Measurements from ENCODE around the gene IDI1. TPM values are rescaled to one million over a fixed set of nuclear protein-coding genes. Genes with fewer than 3 reads are reported as not detected.

Gene IDI1
- 75.8 and 79.8 TPM in 2 replicates for total RNA-seq

DNA sequence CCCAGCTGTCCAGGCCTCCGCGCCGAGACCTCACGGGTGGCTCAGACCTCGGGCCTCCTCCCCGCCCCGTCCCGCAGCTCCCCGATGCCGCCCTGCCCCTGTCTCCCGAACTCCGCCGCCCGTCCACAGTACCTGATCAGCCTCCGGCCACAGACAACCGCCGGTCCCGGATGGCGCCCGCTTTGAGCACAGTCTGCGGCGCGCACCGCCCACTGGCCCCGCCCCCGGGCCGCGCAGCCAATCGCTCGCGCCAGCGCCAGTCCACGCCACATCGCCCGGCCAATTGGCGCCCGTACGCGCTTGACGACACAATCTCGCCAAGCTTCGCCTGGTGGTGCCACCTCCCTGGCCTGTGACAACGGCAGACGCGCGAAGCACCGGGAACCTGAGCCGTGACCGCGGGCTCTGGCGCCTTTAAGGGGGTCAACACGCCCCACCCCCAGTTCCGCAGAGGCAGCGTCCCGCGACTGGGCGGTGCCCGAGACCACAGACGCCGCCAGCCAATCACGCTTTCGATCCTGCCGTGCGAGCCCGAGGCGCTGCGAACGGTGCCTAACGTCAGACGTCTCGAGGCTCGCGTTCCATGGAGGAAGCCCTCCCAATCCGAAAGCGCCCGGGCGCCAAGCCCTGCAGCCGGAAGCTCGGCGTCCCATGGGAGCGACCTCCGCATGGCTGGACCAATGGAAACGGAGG lies at the start of gene IDI1:
Gene IDI1, minus strand, starts transcription at position 388 of the 693 bp plus-strand sequence. Its CDS starts 116 bp downstream, at position 272.
- H3K4me3 Mint-ChIP-seq = peak within 1 kb of the TSS; percentile 94
- intact Hi-C loops (cut with micrococcal nuclease) = loop anchor here (1.0 to 10.0 kb wide), 6 partner anchors 7 to 732 kb away; partner anchors contain the start of genes GTPBP4, LARP4B and WDR37
- peaks cover 67% of the 10 kb centered on the region for H3K36me3 Mint-ChIP-seq (ENCODE audit: low read depth)
- TF ChIP-seq, protein P1, sequence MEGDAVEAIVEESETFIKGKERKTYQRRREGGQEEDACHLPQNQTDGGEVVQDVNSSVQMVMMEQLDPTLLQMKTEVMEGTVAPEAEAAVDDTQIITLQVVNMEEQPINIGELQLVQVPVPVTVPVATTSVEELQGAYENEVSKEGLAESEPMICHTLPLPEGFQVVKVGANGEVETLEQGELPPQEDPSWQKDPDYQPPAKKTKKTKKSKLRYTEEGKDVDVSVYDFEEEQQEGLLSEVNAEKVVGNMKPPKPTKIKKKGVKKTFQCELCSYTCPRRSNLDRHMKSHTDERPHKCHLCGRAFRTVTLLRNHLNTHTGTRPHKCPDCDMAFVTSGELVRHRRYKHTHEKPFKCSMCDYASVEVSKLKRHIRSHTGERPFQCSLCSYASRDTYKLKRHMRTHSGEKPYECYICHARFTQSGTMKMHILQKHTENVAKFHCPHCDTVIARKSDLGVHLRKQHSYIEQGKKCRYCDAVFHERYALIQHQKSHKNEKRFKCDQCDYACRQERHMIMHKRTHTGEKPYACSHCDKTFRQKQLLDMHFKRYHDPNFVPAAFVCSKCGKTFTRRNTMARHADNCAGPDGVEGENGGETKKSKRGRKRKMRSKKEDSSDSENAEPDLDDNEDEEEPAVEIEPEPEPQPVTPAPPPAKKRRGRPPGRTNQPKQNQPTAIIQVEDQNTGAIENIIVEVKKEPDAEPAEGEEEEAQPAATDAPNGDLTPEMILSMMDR (IDR thresholded peaks at IDR 0.05) = no peak
- ChIA-PET POLR2A (interaction anchor here (0.5 to 4.9 kb wide), 20 partner anchors 9 to 912 kb away, joined by 3 to 69 read pairs (median 4); partner anchors contain the start of genes GTPBP4, LARP4B and WDR37), CTCF (no interaction called here)
- H3K9me3 Mint-ChIP-seq = no peaks in the 10 kb centered on the region
- no peaks in the 10 kb centered on the region for H3K27me3 Mint-ChIP-seq
- ATAC-seq (ENCODE audit: low read depth) = peak; percentile 77
- H3K27ac Mint-ChIP-seq = peak within 1 kb of the TSS; percentile 98
- peak; percentile 96 for DNase-seq
- H3K4me1 Mint-ChIP-seq = peaks cover 71% of the 10 kb centered on the region

- Mint-ChIP-seq H3K9me3 (no peaks in the 10 kb centered on the region), H3K36me3 (ENCODE audit: low read depth) (peaks cover 47% of the 10 kb centered on the region), H3K4me1 (no peaks in the 10 kb centered on the region), H3K4me3 (no peak overlapping the region), H3K27me3 (no peaks in the 10 kb centered on the region), H3K27ac (no peak overlapping the region)
- TF ChIP-seq, protein P1 (IDR thresholded peaks at IDR 0.05) = no peak
- intact Hi-C loops (cut with micrococcal nuclease) = no loop called here
- POLR2A ChIA-PET = no interaction called here
- CTCF ChIA-PET = no interaction called here
- ATAC-seq (ENCODE audit: low read depth) (no peak), DNase-seq (no peak)
Measured at GRCh38 chr10:1097436-1097835, 48.5 kb upstream of the IDI1 start.

GRCh38 chr10:1096287-1096889 lies 47.5 kb upstream of the IDI1 start:
- POLR2A ChIA-PET = no interaction called here
- no peaks in the 10 kb centered on the region for H3K27me3 Mint-ChIP-seq
- TF ChIP-seq, protein P1 (IDR thresholded peaks at IDR 0.05) = no peak

GRCh38 chr10:1095498-1095897 lies 46.6 kb upstream of the IDI1 start:
- intact Hi-C loops (cut with micrococcal nuclease) = no loop called here
- H3K27me3 Mint-ChIP-seq = no peaks in the 10 kb centered on the region
- TF ChIP-seq, protein P1 (IDR thresholded peaks at IDR 0.05) = no peak
- no peak overlapping the region for H3K4me3 Mint-ChIP-seq
- H3K27ac Mint-ChIP-seq = no peak overlapping the region
- ChIA-PET CTCF (no interaction called here), POLR2A (no interaction called here)
- H3K36me3 Mint-ChIP-seq (ENCODE audit: low read depth) = peaks cover 41% of the 10 kb centered on the region
- DNase-seq (no peak), ATAC-seq (ENCODE audit: low read depth) (no peak)
- H3K4me1 Mint-ChIP-seq = no peaks in the 10 kb centered on the region
- no peaks in the 10 kb centered on the region for H3K9me3 Mint-ChIP-seq

More at GRCh38 chr10:1096287-1096889, 47.5 kb upstream of the IDI1 start:
- CTCF ChIA-PET = no interaction called here
- no peak for ATAC-seq (ENCODE audit: low read depth)
- DNase-seq = no peak
- intact Hi-C loops (cut with micrococcal nuclease) = no loop called here
- no peak overlapping the region for H3K4me3 Mint-ChIP-seq
- no peak overlapping the region for H3K27ac Mint-ChIP-seq
- no peaks in the 10 kb centered on the region for H3K4me1 Mint-ChIP-seq
- H3K9me3 Mint-ChIP-seq = no peaks in the 10 kb centered on the region
- peaks cover 41% of the 10 kb centered on the region for H3K36me3 Mint-ChIP-seq (ENCODE audit: low read depth)

Measured in activated B cell treated with CpG ODN at 0.5 μM for 24 hours (primary cell).